ENCODE data around the gene EXOC4.

EXOC4 gene

DNA sequence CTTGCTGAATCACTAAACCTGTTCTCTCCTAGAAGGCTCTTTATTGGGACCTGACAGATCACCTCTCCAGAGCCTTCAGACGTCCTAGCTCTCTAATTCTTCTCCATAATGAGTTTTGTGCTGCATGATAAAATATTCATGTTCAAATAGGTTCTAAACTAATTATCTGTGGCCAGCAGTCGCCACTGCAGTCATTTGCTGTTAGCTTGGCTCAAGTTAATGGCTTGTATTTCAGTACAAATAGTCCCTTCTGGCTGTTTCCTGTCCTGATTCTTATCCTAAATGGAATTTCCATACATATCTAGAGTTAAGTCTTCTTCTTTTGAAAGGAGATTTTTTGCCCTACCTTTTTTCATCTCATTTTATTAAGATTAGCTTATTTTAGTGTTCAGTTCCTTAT, 303.2 kb downstream of the EXOC4 start:
- Histone ChIP-seq H3K4me1 (ENCODE audit: control insufficient read depth, insufficient read depth, low read length) (peaks cover 9% of the 10 kb centered on the region), H3K4me3 (ENCODE audit: low read depth, low read length) (no peak overlapping the region), H3K27ac (ENCODE audit: extremely low read depth, low read depth, low read length) (no peak overlapping the region), H3K36me3 (ENCODE audit: control insufficient read depth in 2 of 2, insufficient read depth in 1 of 2, low read length in 2 of 2) (no peaks in the 10 kb centered on the region), H3K9me3 (ENCODE audit: control insufficient read depth, insufficient read depth, low read depth, low read length) (no peaks in the 10 kb centered on the region)
- CTCF ChIA-PET = interaction anchor here (0.6 kb wide), 2 partner anchors 13 to 231 kb away, joined by 3 read pairs; no protein-coding TSS in a partner anchor
- POLR2A ChIA-PET = no interaction called here
- TF ChIP-seq, protein P1, sequence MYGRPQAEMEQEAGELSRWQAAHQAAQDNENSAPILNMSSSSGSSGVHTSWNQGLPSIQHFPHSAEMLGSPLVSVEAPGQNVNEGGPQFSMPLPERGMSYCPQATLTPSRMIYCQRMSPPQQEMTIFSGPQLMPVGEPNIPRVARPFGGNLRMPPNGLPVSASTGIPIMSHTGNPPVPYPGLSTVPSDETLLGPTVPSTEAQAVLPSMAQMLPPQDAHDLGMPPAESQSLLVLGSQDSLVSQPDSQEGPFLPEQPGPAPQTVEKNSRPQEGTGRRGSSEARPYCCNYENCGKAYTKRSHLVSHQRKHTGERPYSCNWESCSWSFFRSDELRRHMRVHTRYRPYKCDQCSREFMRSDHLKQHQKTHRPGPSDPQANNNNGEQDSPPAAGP (tag by site-specific recombination; IDR thresholded peaks at IDR 0.05) = no peak
- TF ChIP-seq ZNF48 (tag by site-specific recombination; IDR thresholded peaks at IDR 0.05) (no peak), ZFHX2 (tag by site-specific recombination; conservative IDR thresholded peaks at IDR 0.05) (no peak), ZNF785 (tag by site-specific recombination; IDR thresholded peaks at IDR 0.05) (no peak), YY2 (tag by site-specific recombination; IDR thresholded peaks at IDR 0.05) (no peak), ZEB2 (tag by site-specific recombination; IDR thresholded peaks at IDR 0.05) (no peak), ZNF837 (tag by site-specific recombination; IDR thresholded peaks at IDR 0.05) (no peak), ZXDB (tag by site-specific recombination; IDR thresholded peaks at IDR 0.05) (no peak), ZNF701 (tag by site-specific recombination; IDR thresholded peaks at IDR 0.05) (no peak), ZNF169 (tag by site-specific recombination; IDR thresholded peaks at IDR 0.05) (no peak), ZNF16 (tag by site-specific recombination; IDR thresholded peaks at IDR 0.05; ENCODE audit: low read depth) (no peak), ZNF549 (tag by site-specific recombination; IDR thresholded peaks at IDR 0.05) (no peak)
- TF ChIP-seq, protein P2, sequence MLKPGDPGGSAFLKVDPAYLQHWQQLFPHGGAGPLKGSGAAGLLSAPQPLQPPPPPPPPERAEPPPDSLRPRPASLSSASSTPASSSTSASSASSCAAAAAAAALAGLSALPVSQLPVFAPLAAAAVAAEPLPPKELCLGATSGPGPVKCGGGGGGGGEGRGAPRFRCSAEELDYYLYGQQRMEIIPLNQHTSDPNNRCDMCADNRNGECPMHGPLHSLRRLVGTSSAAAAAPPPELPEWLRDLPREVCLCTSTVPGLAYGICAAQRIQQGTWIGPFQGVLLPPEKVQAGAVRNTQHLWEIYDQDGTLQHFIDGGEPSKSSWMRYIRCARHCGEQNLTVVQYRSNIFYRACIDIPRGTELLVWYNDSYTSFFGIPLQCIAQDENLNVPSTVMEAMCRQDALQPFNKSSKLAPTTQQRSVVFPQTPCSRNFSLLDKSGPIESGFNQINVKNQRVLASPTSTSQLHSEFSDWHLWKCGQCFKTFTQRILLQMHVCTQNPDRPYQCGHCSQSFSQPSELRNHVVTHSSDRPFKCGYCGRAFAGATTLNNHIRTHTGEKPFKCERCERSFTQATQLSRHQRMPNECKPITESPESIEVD (tag by site-specific recombination; IDR thresholded peaks at IDR 0.05) = no peak
- TF ChIP-seq, protein P3, sequence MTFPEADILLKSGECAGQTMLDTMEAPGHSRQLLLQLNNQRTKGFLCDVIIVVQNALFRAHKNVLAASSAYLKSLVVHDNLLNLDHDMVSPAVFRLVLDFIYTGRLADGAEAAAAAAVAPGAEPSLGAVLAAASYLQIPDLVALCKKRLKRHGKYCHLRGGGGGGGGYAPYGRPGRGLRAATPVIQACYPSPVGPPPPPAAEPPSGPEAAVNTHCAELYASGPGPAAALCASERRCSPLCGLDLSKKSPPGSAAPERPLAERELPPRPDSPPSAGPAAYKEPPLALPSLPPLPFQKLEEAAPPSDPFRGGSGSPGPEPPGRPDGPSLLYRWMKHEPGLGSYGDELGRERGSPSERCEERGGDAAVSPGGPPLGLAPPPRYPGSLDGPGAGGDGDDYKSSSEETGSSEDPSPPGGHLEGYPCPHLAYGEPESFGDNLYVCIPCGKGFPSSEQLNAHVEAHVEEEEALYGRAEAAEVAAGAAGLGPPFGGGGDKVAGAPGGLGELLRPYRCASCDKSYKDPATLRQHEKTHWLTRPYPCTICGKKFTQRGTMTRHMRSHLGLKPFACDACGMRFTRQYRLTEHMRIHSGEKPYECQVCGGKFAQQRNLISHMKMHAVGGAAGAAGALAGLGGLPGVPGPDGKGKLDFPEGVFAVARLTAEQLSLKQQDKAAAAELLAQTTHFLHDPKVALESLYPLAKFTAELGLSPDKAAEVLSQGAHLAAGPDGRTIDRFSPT (tag by site-specific recombination; IDR thresholded peaks at IDR 0.05) = no peak

DNA sequence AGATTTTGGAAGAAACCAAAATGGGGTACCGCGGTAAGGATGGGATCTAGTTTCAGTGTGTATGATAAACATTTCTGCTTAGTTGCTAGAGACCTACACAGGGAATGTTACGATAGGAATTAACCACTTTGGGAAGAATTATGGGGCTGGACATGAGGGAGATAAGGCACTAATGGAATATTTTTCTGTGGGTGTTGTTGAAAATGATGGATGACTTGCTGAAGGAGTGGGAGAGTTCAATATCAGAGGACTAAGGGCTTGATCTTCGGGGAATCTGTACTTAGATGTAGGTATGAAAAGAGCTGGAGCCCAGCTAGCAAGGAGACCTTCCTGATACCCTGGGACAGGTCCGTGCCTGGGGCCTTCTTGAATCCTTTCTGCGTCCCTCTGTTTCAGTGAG, 303.7 kb downstream of the EXOC4 start:
- Histone ChIP-seq H3K36me3 (ENCODE audit: control insufficient read depth in 2 of 2, insufficient read depth in 1 of 2, low read length in 2 of 2) (no peaks in the 10 kb centered on the region), H3K4me3 (ENCODE audit: low read depth, low read length) (no peak overlapping the region), H3K9me3 (ENCODE audit: control insufficient read depth, insufficient read depth, low read depth, low read length) (no peaks in the 10 kb centered on the region), H3K4me1 (ENCODE audit: control insufficient read depth, insufficient read depth, low read length) (peaks cover 9% of the 10 kb centered on the region), H3K27ac (ENCODE audit: extremely low read depth, low read depth, low read length) (no peak overlapping the region)
- POLR2A ChIA-PET = no interaction called here
- CTCF ChIA-PET = interaction anchor here (0.6 kb wide), 1 partner anchor 14 kb away, joined by 3 read pairs; no protein-coding TSS in a partner anchor
- TF ChIP-seq, protein P2 (tag by site-specific recombination; IDR thresholded peaks at IDR 0.05) = no peak
- TF ChIP-seq ZNF354C (tag by site-specific recombination; IDR thresholded peaks at IDR 0.05; ENCODE audit: borderline replicate concordance, low read depth) (no peak), ZNF157 (tag by site-specific recombination; IDR thresholded peaks at IDR 0.05) (no peak), SETDB1 (IDR thresholded peaks at IDR 0.05; ENCODE audit: insufficient read length, low read length) (no peak), ZNF791 (tag by site-specific recombination; IDR thresholded peaks at IDR 0.05) (no peak)
- TF ChIP-seq, protein P4, sequence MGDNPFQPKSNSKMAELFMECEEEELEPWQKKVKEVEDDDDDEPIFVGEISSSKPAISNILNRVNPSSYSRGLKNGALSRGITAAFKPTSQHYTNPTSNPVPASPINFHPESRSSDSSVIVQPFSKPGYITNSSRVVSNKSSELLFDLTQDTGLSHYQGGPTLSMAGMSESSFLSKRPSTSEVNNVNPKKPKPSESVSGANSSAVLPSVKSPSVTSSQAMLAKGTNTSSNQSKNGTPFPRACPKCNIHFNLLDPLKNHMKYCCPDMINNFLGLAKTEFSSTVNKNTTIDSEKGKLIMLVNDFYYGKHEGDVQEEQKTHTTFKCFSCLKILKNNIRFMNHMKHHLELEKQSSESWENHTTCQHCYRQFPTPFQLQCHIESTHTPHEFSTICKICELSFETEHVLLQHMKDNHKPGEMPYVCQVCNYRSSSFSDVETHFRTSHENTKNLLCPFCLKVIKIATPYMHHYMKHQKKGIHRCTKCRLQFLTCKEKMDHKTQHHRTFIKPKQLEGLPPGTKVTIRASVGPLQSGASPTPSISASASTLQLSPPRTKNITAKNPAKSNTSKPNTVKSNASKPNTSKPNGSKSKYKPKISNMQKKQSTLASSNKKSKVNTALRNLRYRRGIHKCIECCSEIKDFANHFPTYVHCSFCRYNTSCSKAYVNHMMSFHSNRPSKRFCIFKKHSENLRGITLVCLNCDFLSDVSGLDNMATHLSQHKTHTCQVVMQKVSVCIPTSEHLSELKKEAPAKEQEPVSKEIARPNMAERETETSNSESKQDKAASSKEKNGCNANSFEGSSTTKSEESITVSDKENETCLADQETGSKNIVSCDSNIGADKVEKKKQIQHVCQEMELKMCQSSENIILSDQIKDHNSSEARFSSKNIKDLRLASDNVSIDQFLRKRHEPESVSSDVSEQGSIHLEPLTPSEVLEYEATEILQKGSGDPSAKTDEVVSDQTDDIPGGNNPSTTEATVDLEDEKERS (tag by site-specific recombination; IDR thresholded peaks at IDR 0.05) = no peak
- TF ChIP-seq, protein P5, sequence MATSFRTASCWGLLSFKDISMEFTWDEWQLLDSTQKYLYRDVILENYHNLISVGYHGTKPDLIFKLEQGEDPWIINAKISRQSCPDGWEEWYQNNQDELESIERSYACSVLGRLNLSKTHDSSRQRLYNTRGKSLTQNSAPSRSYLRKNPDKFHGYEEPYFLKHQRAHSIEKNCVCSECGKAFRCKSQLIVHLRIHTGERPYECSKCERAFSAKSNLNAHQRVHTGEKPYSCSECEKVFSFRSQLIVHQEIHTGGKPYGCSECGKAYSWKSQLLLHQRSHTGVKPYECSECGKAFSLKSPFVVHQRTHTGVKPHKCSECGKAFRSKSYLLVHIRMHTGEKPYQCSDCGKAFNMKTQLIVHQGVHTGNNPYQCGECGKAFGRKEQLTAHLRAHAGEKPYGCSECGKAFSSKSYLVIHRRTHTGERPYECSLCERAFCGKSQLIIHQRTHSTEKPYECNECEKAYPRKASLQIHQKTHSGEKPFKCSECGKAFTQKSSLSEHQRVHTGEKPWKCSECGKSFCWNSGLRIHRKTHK (tag by site-specific recombination; IDR thresholded peaks at IDR 0.05) = no peak
- TF ChIP-seq, protein P6, sequence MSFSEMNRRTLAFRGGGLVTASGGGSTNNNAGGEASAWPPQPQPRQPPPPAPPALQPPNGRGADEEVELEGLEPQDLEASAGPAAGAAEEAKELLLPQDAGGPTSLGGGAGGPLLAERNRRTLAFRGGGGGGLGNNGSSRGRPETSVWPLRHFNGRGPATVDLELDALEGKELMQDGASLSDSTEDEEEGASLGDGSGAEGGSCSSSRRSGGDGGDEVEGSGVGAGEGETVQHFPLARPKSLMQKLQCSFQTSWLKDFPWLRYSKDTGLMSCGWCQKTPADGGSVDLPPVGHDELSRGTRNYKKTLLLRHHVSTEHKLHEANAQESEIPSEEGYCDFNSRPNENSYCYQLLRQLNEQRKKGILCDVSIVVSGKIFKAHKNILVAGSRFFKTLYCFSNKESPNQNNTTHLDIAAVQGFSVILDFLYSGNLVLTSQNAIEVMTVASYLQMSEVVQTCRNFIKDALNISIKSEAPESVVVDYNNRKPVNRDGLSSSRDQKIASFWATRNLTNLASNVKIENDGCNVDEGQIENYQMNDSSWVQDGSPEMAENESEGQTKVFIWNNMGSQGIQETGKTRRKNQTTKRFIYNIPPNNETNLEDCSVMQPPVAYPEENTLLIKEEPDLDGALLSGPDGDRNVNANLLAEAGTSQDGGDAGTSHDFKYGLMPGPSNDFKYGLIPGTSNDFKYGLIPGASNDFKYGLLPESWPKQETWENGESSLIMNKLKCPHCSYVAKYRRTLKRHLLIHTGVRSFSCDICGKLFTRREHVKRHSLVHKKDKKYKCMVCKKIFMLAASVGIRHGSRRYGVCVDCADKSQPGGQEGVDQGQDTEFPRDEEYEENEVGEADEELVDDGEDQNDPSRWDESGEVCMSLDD (tag by site-specific recombination; IDR thresholded peaks at IDR 0.05) = no peak
